Spleen (tissue), 11 donors: Measurements from ENCODE around the gene RPTOR. TPM values are rescaled to one million over a fixed set of nuclear protein-coding genes. Genes with fewer than 3 reads are reported as not detected.

Experiments used
- DNase-seq: peaks from one replicate; pipeline ENCODE4 v3.0.0-alpha.2; 2020
- H3K27ac ChIP-seq, 8 donors: fragments of 200-600 bp; sonication (generic) in 7 of 8; 1 replicate in 4 of 8; 2 replicates in 4 of 8; pipeline versions ENCODE4 v1.5.0 to v1.8.0; 2016 to 2021; ENCODE audit warnings: inconsistent platforms in 4 of 8, mild to moderate bottlenecking in 4 of 8, moderate library complexity in 1 of 8
- H3K27me3 ChIP-seq, 7 donors: fragments of 200-600 bp; sonication (generic) in 6 of 7; replicated peaks in 1 of 7; 1 replicate in 4 of 7; 2 replicates in 3 of 7; pipeline versions ENCODE4 v1.5.0 to v1.8.0; 2016 to 2021; ENCODE audit warnings: inconsistent platforms in 3 of 7, mild to moderate bottlenecking in 1 of 7
- H3K36me3 ChIP-seq, 6 donors: fragments of 200-600 bp; sonication (generic) in 5 of 6; 1 replicate in 4 of 6; 2 replicates in 2 of 6; pipeline versions ENCODE4 v1.5.0 to v1.8.0; 2016 to 2021; ENCODE audit warnings: inconsistent platforms in 2 of 6
- H3K4me1 ChIP-seq, 6 donors: fragments of 200-600 bp; sonication (generic) in 5 of 6; 1 replicate in 3 of 6; 2 replicates in 3 of 6; pipeline versions ENCODE4 v1.5.0 to v1.8.0; 2016 to 2021; ENCODE audit warnings: inconsistent platforms in 3 of 6
- H3K4me3 ChIP-seq, 8 donors: fragments of 200-600 bp; sonication (generic) in 7 of 8; 1 replicate in 4 of 8; 2 replicates in 4 of 8; pipeline versions ENCODE4 v1.5.0 to v1.8.0; 2016 to 2021; ENCODE audit warnings: inconsistent platforms in 4 of 8, mild to moderate bottlenecking in 4 of 8, moderate library complexity in 2 of 8
- H3K9me3 ChIP-seq, 8 donors: fragments of 200-600 bp; sonication (generic) in 7 of 8; 1 replicate in 4 of 8; 2 replicates in 4 of 8; pipeline versions ENCODE4 v1.5.0 to v1.8.0; 2016 to 2021; ENCODE audit warnings: inconsistent platforms in 4 of 8
- POLR2A ChIP-seq, 3 donors: fragments of 450-650 bp; IDR thresholded peaks; one replicate each; pipeline ENCODE4 v1.5.1; 2017; ENCODE audit warnings: antibody characterized with exemption in 3 of 3, mild to moderate bottlenecking in 1 of 3
- POLR2AphosphoS5 ChIP-seq, 3 donors: sonication (generic); formaldehyde crosslinking; IDR thresholded peaks; one replicate each; pipeline ENCODE4 v1.5.1; 2017; ENCODE audit warnings: antibody characterized with exemption in 3 of 3
- WGBS, 5 donors: extraction: QIAGEN DNeasy Blood & Tissue Kit in 3 of 5; methylation state at CpG; one replicate each; pipeline versions ENCODE4 v1.1.5 to v1.1.7; 2013 to 2018; 5-methylcytosine and 5-hydroxymethylcytosine counted together
- intact Hi-C: fragments of 100-400 bp; cut with DNase I; formaldehyde crosslinking; loops from one replicate; pipeline ENCODE4 v1.15.0; 2023; ENCODE audit warnings: low total_unique reads
- polyA plus RNA-seq, 3 donors: library from polyadenylated mRNA; stranded (reverse); fragments of 200-250 nt; gene quantifications; one replicate each; pipeline ENCODE4 v1.2.1, GENCODE V29; 2013
- total RNA-seq, 7 donors: library from RNA; depleted of rRNA in 3 of 7; stranded (reverse); fragments of >200 nt in 3 of 7; fragmentation: NEBNext Ultra II Directional in 4 of 7; extraction: Animal tissue kit (Norgen Biotek cat#: 25700) in 4 of 7; gene quantifications; one replicate each; pipeline versions ENCODE4 v1.1.0 to v1.2.1, GENCODE V29; 2016 to 2021
- TF ChIP-seq, protein P1 (sequence below), 11 experiments: fragments of 200-600 bp in 7 of 11; fragments of 450-650 bp in 4 of 11; sonication (generic) in 4 of 11; IDR thresholded peaks in 8 of 11; conservative IDR thresholded peaks in 3 of 11; 1 replicate in 7 of 11; 2 replicates in 4 of 11; pipeline versions ENCODE4 v1.4.0 to v1.8.0; 2016 to 2021; ENCODE audit warnings: antibody characterized with exemption in 11 of 11, inconsistent platforms in 4 of 11, mild to moderate bottlenecking in 1 of 11
- donor health status: healthy with polysubstance abuse.
- donor health status: DM: no; HTN: no; CAD: no; lungs with moderate emphysema.
- donor health status: DM: no; HTN: no; CAD: no.
- donor health status: Bipolar disorder and iron deficiency.
- donor health status: healthy.
- donor health status: DM: no; HTN: no; CAD: no.
- donor health status: DM: yes; HTN: yes; CAD: no.

Gene RPTOR
- total and polyA plus RNA-seq, 10 donors: 3.1 to 61.2 (median 40.7) TPM

DNA sequence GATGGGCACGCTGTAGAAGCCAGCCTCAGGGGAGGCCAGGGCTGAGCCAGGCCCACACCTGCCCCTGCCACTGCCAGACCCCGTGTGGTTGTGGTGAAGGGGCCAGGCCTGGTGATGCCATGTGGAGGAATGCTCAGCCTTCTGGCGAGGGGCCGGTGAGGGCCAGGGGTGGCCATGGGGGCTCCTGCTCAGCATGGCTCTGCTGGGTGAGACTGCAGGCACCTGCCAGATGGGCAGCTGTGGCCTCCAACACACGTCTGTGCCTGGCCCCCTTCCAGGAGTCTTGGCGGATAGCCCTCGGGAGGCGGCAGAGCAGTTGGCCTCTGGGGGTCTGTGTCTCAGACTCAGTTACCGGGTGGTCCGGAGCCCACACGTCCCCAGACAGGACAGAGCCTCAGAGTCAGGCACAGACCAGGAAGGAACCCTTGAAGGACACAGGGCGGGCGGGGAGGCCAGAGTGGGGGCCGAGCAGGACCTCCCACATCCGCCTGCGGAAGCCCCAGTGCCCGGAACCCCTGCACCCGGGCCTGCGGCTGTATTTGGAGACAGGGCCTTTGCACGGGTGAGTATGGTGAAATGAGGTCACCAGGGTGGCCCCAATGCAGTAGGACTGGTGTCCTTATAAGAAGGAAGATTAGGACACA is 424.5 kb downstream of the RPTOR start:
- Histone ChIP-seq H3K9me3 (no peaks in the 10 kb centered on the region), H3K4me1 (peaks cover 7 to 58% (median 45%) of the 10 kb centered on the region in 6 donors), H3K27me3 (peaks cover 0 to 35% (median 0%) of the 10 kb centered on the region in 7 donors), H3K4me3 (peak overlapping the region in 1 of 8 donors; percentile 57), H3K36me3 (peaks cover 0 to 25% (median 14%) of the 10 kb centered on the region in 6 donors), H3K27ac (peak overlapping the region; percentile 68 to 96 (median 87))
- TF ChIP-seq POLR2A (IDR thresholded peaks at IDR 0.05) (no peak), POLR2AphosphoS5 (IDR thresholded peaks at IDR 0.05) (peak; percentile 63 to 78 (median 77))
- TF ChIP-seq, protein P1, sequence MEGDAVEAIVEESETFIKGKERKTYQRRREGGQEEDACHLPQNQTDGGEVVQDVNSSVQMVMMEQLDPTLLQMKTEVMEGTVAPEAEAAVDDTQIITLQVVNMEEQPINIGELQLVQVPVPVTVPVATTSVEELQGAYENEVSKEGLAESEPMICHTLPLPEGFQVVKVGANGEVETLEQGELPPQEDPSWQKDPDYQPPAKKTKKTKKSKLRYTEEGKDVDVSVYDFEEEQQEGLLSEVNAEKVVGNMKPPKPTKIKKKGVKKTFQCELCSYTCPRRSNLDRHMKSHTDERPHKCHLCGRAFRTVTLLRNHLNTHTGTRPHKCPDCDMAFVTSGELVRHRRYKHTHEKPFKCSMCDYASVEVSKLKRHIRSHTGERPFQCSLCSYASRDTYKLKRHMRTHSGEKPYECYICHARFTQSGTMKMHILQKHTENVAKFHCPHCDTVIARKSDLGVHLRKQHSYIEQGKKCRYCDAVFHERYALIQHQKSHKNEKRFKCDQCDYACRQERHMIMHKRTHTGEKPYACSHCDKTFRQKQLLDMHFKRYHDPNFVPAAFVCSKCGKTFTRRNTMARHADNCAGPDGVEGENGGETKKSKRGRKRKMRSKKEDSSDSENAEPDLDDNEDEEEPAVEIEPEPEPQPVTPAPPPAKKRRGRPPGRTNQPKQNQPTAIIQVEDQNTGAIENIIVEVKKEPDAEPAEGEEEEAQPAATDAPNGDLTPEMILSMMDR (IDR thresholded peaks at IDR 0.05 in 8 of 11, conservative IDR thresholded peaks at IDR 0.05 in 3 of 11): no peak
- intact Hi-C loops: no loop called here
- 42 to 52% (median 44%) methylated on average over 4 to 20 of the region's 20 CpGs for WGBS, 5 donors
- DNase-seq: peak; percentile 88

GRCh38 chr17:80969674-80970043 is 425.0 kb downstream of the RPTOR start:
- intact Hi-C loops: loop anchor here (10.0 kb wide), 1 partner anchor 105 kb away; no protein-coding TSS in a partner anchor
- WGBS, 5 donors: 52 to 82% (median 62%) methylated on average over 5 to 10 of the region's 10 CpGs
- Histone ChIP-seq H3K4me1 (peaks cover 7 to 58% (median 43%) of the 10 kb centered on the region in 6 donors), H3K9me3 (no peaks in the 10 kb centered on the region), H3K27me3 (peaks cover 0 to 38% (median 0%) of the 10 kb centered on the region in 7 donors), H3K27ac (peak overlapping the region; percentile 66 to 96 (median 87)), H3K36me3 (peaks cover 0 to 20% (median 11%) of the 10 kb centered on the region in 6 donors), H3K4me3 (peak overlapping the region in 2 of 8 donors; percentile 5 to 57)
- DNase-seq: no peak
- no peak for TF ChIP-seq POLR2A (IDR thresholded peaks at IDR 0.05)
- TF ChIP-seq POLR2AphosphoS5 (IDR thresholded peaks at IDR 0.05): no peak
- TF ChIP-seq, protein P1 (IDR thresholded peaks at IDR 0.05 in 8 of 11, conservative IDR thresholded peaks at IDR 0.05 in 3 of 11): no peak

DNA sequence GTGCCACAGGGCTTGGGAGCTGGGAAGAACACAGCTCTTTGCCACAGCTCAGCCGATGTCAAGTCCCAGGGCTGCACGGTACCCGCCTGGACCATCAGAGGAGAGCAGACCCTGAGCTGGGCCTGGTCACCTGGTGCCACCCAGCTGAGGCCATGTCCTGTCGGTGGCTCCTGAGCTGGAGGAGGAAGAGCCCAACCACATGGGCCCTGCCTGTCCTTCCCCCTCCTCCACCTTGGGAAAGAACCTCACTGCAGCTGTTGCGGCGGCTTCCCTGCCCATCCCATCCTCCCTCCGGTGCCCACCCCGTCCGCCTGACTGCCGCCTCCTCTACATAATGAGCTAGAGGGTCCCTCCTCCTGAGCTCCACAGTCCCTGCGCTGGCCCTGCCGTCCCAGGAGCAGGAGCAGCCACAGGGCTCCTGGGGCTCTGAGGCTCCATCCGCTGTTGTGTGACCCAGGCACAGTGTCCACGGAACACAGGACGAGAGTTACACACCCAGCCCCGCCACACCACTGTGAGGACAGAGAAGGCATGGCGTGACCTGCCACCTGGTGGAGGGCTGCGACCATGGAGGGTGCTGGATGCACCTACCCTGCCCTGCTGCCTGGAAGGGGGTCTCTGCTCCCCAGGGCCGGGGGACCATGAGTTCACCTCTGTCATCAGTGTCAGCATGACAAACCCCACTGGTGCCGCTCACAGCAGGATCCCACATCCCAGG is 425.6 kb downstream of the RPTOR start:
- Histone ChIP-seq H3K4me1 (peaks cover 7 to 52% (median 40%) of the 10 kb centered on the region in 6 donors), H3K27ac (peak overlapping the region; percentile 66 to 96 (median 87)), H3K27me3 (peaks cover 0 to 38% (median 0%) of the 10 kb centered on the region in 7 donors), H3K36me3 (peaks cover 0 to 14% (median 5%) of the 10 kb centered on the region in 6 donors), H3K4me3 (peak overlapping the region in 4 of 8 donors; percentile 5 to 57 (median 10)), H3K9me3 (no peaks in the 10 kb centered on the region)
- WGBS, 5 donors: 16 to 42% (median 27%) methylated on average over 9 to 20 of the region's 20 CpGs
- DNase-seq: peak; percentile 89
- TF ChIP-seq POLR2AphosphoS5 (IDR thresholded peaks at IDR 0.05): peak; percentile 67 to 80 (median 70)
- TF ChIP-seq POLR2A (IDR thresholded peaks at IDR 0.05): no peak
- TF ChIP-seq, protein P1 (IDR thresholded peaks at IDR 0.05 in 8 of 11, conservative IDR thresholded peaks at IDR 0.05 in 3 of 11): peak in 9 of 11 experiments; percentile 35 to 67 (median 57)
- intact Hi-C loops: loop anchor here (10.0 kb wide), 1 partner anchor 105 kb away; no protein-coding TSS in a partner anchor
